GM12878 (cell line): ENCODE results near the gene SMO. TPM values are rescaled to one million over a fixed set of nuclear protein-coding genes. Genes with fewer than 3 reads are reported as not detected.
A peak's percentile ranks its signal among the peaks of the same experiment; 100 is the strongest.

Experiments
- BACH1 ChIP-seq: fragments of 450-650 bp; IDR thresholded peaks from 2 replicates; pipeline ENCODE4 v1.6.1; 2017; ENCODE audit warnings: mild to moderate bottlenecking, borderline replicate concordance
- CUX1 ChIP-seq: IDR thresholded peaks from 2 replicates; pipeline ENCODE4 v1.6.1; 2012; ENCODE audit warnings: improper control_type of control experiment, low read depth, low read length; ENCODE audit not compliant: insufficient replicate concordance
- E2F4 ChIP-seq: IDR thresholded peaks from 2 replicates; pipeline ENCODE4 v1.6.1; 2012; ENCODE audit warnings: low read depth, low read length, improper control_type of control experiment
- GABPA ChIP-seq: IDR thresholded peaks from 2 replicates; pipeline ENCODE4 v1.6.1; 2014; ENCODE audit warnings: antibody characterized with exemption, low read depth, mild to moderate bottlenecking, inconsistent platforms
- IKZF1 ChIP-seq: fragments of 450-650 bp; conservative IDR thresholded peaks from 2 replicates; pipeline ENCODE4 v1.6.1; 2017; ENCODE audit warnings: antibody characterized with exemption, mild to moderate bottlenecking
- KAT2A ChIP-seq: conservative IDR thresholded peaks from 2 replicates; pipeline ENCODE4 v1.6.1; 2011; ENCODE audit warnings: low read depth, low read length; ENCODE audit not compliant: control insufficient read depth
- MEF2B ChIP-seq: fragments of 450-650 bp; IDR thresholded peaks from 2 replicates; pipeline ENCODE4 v1.6.1; 2018; ENCODE audit warnings: mild to moderate bottlenecking, moderate library complexity; ENCODE audit not compliant: partially characterized antibody, poor library complexity, severe bottlenecking
- MTA3 ChIP-seq: IDR thresholded peaks from 2 replicates; pipeline ENCODE4 v1.6.1; 2012; ENCODE audit warnings: low read length, inconsistent platforms, borderline replicate concordance
- NR2C1 ChIP-seq: fragments of 450-650 bp; IDR thresholded peaks from 2 replicates; pipeline ENCODE4 v1.6.1; 2017; ENCODE audit warnings: antibody characterized with exemption, mild to moderate bottlenecking, moderate library complexity
- NR2F1 ChIP-seq: fragments of 450-650 bp; conservative IDR thresholded peaks from 2 replicates; pipeline ENCODE4 v1.6.1; 2017; ENCODE audit warnings: mild to moderate bottlenecking
- PML ChIP-seq: IDR thresholded peaks from 2 replicates; pipeline ENCODE4 v1.6.1; 2012; ENCODE audit warnings: low read length, inconsistent platforms
- YBX1 ChIP-seq: fragments of 450-650 bp; IDR thresholded peaks from 2 replicates; pipeline ENCODE4 v1.6.1; 2016; ENCODE audit warnings: antibody characterized with exemption
- ZNF207 ChIP-seq: fragments of 450-650 bp; IDR thresholded peaks from 2 replicates; pipeline ENCODE4 v1.6.1; 2014; ENCODE audit warnings: antibody characterized with exemption, mild to moderate bottlenecking, borderline replicate concordance
- ZNF622 ChIP-seq: fragments of 450-650 bp; IDR thresholded peaks from 2 replicates; pipeline ENCODE4 v1.6.1; 2017; ENCODE audit warnings: mild to moderate bottlenecking, inconsistent platforms
- polyA plus RNA-seq, 11 experiments: library from polyadenylated mRNA; depleted of rRNA in 4 of 11; unstranded in 6 of 11; stranded (reverse) in 5 of 11; fragments of >200 nt; fragmentation: Nextera tagmentation in 4 of 11; fragmentation: Illumina TruSeq in 1 of 11; extraction: Ambion mirVana in 4 of 11; extraction: Trizol in 1 of 11; gene quantifications; 1 replicate in 1 of 11; 2 replicates in 10 of 11; pipeline versions ENCODE4 v1.2.1 to v1.2.3, GENCODE V29; 2011 to 2016; ENCODE audit warnings: inconsistent platforms in 2 of 11, missing spikeins in 2 of 11, low read depth in 1 of 11
- total RNA-seq, 4 experiments: library from RNA; depleted of rRNA in 3 of 4; stranded (reverse); fragments of >200 nt in 3 of 4; fragmentation: Illumina TruSeq in 1 of 4; extraction: Trizol in 1 of 4; gene quantifications; 2 replicates each; pipeline versions ENCODE4 v1.2.1 to v1.2.3, GENCODE V29; 2013 to 2021
- TF ChIP-seq, protein P1 (sequence below): IDR thresholded peaks from 2 replicates; pipeline ENCODE4 v1.6.1; 2012; ENCODE audit warnings: low read depth, low read length, improper control_type of control experiment
- TF ChIP-seq, protein P2 (sequence below): fragments of 450-650 bp; IDR thresholded peaks from 2 replicates; pipeline ENCODE4 v1.6.1; 2017; ENCODE audit warnings: low read depth, mild to moderate bottlenecking, moderate library complexity
- TF ChIP-seq, protein P3 (sequence below): IDR thresholded peaks from 2 replicates; pipeline ENCODE4 v1.6.1; 2011; ENCODE audit warnings: borderline replicate concordance, low read depth, mild to moderate bottlenecking, moderate library complexity, low read length; ENCODE audit not compliant: insufficient read depth, poor library complexity, severe bottlenecking
- TF ChIP-seq, protein P4 (sequence below): IDR thresholded peaks from 2 replicates; pipeline ENCODE4 v1.6.1; 2012; ENCODE audit warnings: low read length, inconsistent platforms

SMO gene
- total and polyA plus RNA-seq, 10 of the 15 experiments (the other 5 are each of a cell fraction or from before 2014, with no cell fraction given): 0.40 to 11.2 (median 2.6) TPM

- no peak for TF ChIP-seq CUX1
- no peak for TF ChIP-seq MEF2B
- no peak for TF ChIP-seq KAT2A
- TF ChIP-seq GABPA: no peak
- TF ChIP-seq, protein P1, sequence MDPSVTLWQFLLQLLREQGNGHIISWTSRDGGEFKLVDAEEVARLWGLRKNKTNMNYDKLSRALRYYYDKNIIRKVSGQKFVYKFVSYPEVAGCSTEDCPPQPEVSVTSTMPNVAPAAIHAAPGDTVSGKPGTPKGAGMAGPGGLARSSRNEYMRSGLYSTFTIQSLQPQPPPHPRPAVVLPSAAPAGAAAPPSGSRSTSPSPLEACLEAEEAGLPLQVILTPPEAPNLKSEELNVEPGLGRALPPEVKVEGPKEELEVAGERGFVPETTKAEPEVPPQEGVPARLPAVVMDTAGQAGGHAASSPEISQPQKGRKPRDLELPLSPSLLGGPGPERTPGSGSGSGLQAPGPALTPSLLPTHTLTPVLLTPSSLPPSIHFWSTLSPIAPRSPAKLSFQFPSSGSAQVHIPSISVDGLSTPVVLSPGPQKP: no peak
- no peak for TF ChIP-seq ZNF207
- TF ChIP-seq E2F4: no peak
- no peak for TF ChIP-seq PML
- TF ChIP-seq IKZF1: peak; percentile 54
- no peak for TF ChIP-seq MTA3
- TF ChIP-seq NR2C1: no peak
- TF ChIP-seq, protein P2, sequence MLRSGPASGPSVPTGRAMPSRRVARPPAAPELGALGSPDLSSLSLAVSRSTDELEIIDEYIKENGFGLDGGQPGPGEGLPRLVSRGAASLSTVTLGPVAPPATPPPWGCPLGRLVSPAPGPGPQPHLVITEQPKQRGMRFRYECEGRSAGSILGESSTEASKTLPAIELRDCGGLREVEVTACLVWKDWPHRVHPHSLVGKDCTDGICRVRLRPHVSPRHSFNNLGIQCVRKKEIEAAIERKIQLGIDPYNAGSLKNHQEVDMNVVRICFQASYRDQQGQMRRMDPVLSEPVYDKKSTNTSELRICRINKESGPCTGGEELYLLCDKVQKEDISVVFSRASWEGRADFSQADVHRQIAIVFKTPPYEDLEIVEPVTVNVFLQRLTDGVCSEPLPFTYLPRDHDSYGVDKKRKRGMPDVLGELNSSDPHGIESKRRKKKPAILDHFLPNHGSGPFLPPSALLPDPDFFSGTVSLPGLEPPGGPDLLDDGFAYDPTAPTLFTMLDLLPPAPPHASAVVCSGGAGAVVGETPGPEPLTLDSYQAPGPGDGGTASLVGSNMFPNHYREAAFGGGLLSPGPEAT: no peak
- TF ChIP-seq NR2F1: 0 out of 2 replicates have a peak, but pooled peaks have one; percentile 44
- peak; percentile 66 for TF ChIP-seq BACH1
- no peak for TF ChIP-seq YBX1
- TF ChIP-seq, protein P3, sequence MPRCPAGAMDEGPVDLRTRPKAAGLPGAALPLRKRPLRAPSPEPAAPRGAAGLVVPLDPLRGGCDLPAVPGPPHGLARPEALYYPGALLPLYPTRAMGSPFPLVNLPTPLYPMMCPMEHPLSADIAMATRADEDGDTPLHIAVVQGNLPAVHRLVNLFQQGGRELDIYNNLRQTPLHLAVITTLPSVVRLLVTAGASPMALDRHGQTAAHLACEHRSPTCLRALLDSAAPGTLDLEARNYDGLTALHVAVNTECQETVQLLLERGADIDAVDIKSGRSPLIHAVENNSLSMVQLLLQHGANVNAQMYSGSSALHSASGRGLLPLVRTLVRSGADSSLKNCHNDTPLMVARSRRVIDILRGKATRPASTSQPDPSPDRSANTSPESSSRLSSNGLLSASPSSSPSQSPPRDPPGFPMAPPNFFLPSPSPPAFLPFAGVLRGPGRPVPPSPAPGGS: no peak
- TF ChIP-seq ZNF622: no peak
- TF ChIP-seq, protein P4, sequence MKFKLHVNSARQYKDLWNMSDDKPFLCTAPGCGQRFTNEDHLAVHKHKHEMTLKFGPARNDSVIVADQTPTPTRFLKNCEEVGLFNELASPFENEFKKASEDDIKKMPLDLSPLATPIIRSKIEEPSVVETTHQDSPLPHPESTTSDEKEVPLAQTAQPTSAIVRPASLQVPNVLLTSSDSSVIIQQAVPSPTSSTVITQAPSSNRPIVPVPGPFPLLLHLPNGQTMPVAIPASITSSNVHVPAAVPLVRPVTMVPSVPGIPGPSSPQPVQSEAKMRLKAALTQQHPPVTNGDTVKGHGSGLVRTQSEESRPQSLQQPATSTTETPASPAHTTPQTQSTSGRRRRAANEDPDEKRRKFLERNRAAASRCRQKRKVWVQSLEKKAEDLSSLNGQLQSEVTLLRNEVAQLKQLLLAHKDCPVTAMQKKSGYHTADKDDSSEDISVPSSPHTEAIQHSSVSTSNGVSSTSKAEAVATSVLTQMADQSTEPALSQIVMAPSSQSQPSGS: no peak
Observed at GRCh38 chr7:129225206-129225930, 36.9 kb downstream of the SMO start (continued).
